HL-60 (cell line): ENCODE results near the gene SEC24B.
"Not testable (repeated sequence)": the region's sequence is repeated elsewhere in the genome, so short reads cannot be mapped to it uniquely, and the experiment has no call there.

ENCODE experiments used
- DNase-seq, 2 experiments: peaks; one replicate each; pipeline ENCODE4 v3.0.0-alpha.2; 2010 to 2020; ENCODE audit warnings: low read depth in 1 of 2, low spot score in 1 of 2
- H3K27ac ChIP-seq: fragments of 250-450 bp; sonication (Bioruptor Pico); replicated peaks from 2 replicates; pipeline ENCODE4 v1.5.1; 2020; ENCODE audit warnings: mild to moderate bottlenecking, moderate library complexity
- H3K27me3 ChIP-seq: fragments of 250-450 bp; sonication (Bioruptor Pico); 2 replicates; pipeline ENCODE4 v1.5.1; 2021; ENCODE audit warnings: mild to moderate bottlenecking, moderate library complexity; ENCODE audit not compliant: insufficient read depth, poor library complexity, severe bottlenecking
- H3K4me3 ChIP-seq: replicated peaks from 2 replicates; pipeline ENCODE4 v1.5.1; 2011; ENCODE audit warnings: mild to moderate bottlenecking, control low read depth, low read length; ENCODE audit not compliant: insufficient read depth
- CTCF ChIP-seq: IDR thresholded peaks from one replicate; pipeline ENCODE4 v1.5.1; 2011; ENCODE audit warnings: low read length, control low read depth, inconsistent platforms; ENCODE audit not compliant: insufficient read depth
- GABPA ChIP-seq: IDR thresholded peaks from 2 replicates; pipeline ENCODE4 v1.6.1; 2012; ENCODE audit warnings: low read depth
- POLR2AphosphoS5 ChIP-seq: IDR thresholded peaks from 2 replicates; pipeline ENCODE4 v1.6.1; 2012; ENCODE audit warnings: low read depth
- SPI1 ChIP-seq: IDR thresholded peaks from 2 replicates; pipeline ENCODE4 v1.6.1; 2012; ENCODE audit warnings: low read depth, mild to moderate bottlenecking, borderline replicate concordance
- TF ChIP-seq, protein P1 (sequence below): IDR thresholded peaks from 2 replicates; pipeline ENCODE4 v1.6.1; 2012; ENCODE audit warnings: low read depth; ENCODE audit not compliant: insufficient replicate concordance

Gene SEC24B

GRCh38 chr4:109576462-109576861 is 142.8 kb downstream of the SEC24B start:
- no peak overlapping the region for H3K27ac ChIP-seq
- DNase-seq, result no peak

GRCh38 chr4:109578846-109579245 is 145.2 kb downstream of the SEC24B start:
- no peak for DNase-seq
- no peak overlapping the region for H3K4me3 ChIP-seq
- no peak overlapping the region for H3K27ac ChIP-seq
- TF ChIP-seq GABPA, result no peak
- no peak for TF ChIP-seq POLR2AphosphoS5
- TF ChIP-seq SPI1, result no peak
- TF ChIP-seq, protein P1, sequence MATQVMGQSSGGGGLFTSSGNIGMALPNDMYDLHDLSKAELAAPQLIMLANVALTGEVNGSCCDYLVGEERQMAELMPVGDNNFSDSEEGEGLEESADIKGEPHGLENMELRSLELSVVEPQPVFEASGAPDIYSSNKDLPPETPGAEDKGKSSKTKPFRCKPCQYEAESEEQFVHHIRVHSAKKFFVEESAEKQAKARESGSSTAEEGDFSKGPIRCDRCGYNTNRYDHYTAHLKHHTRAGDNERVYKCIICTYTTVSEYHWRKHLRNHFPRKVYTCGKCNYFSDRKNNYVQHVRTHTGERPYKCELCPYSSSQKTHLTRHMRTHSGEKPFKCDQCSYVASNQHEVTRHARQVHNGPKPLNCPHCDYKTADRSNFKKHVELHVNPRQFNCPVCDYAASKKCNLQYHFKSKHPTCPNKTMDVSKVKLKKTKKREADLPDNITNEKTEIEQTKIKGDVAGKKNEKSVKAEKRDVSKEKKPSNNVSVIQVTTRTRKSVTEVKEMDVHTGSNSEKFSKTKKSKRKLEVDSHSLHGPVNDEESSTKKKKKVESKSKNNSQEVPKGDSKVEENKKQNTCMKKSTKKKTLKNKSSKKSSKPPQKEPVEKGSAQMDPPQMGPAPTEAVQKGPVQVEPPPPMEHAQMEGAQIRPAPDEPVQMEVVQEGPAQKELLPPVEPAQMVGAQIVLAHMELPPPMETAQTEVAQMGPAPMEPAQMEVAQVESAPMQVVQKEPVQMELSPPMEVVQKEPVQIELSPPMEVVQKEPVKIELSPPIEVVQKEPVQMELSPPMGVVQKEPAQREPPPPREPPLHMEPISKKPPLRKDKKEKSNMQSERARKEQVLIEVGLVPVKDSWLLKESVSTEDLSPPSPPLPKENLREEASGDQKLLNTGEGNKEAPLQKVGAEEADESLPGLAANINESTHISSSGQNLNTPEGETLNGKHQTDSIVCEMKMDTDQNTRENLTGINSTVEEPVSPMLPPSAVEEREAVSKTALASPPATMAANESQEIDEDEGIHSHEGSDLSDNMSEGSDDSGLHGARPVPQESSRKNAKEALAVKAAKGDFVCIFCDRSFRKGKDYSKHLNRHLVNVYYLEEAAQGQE, result no peak
- no peak for TF ChIP-seq CTCF
- no peaks in the 10 kb centered on the region for H3K27me3 ChIP-seq

More at GRCh38 chr4:109576462-109576861, 142.8 kb downstream of the SEC24B start:
- TF ChIP-seq POLR2AphosphoS5, result no peak
- TF ChIP-seq CTCF, result no peak
- no peak for TF ChIP-seq SPI1
- Histone ChIP-seq H3K27me3 (no peaks in the 10 kb centered on the region), H3K4me3 (no peak overlapping the region)

DNA sequence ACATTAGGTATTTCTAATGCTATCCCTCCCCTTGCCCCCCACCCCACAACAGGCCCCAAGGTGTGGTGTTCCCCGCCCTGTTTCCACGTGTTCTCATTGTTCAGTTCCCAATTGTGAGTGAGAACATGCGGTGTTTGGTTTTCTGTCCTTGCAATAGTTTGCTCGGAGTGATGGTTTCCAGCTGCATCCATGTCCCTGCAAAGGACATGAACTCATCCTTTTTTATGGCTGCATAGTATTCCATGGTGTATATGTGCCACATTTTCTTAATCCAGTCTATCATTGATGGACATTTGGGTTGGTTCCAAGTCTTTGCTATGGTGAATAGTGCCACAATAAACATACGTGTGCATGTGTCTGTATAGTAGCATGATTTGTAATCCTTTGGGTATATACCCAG is 146.4 kb downstream of the SEC24B start:
- not testable (repeated sequence) for DNase-seq, H3K27me3 ChIP-seq, H3K27ac ChIP-seq, H3K4me3 ChIP-seq

GRCh38 chr4:109588176-109588575 is 154.6 kb downstream of the SEC24B start:
- Histone ChIP-seq H3K4me3 (no peak overlapping the region), H3K27me3 (no peaks in the 10 kb centered on the region), H3K27ac (no peak overlapping the region)
- TF ChIP-seq, protein P1, result no peak
- TF ChIP-seq SPI1 (no peak), POLR2AphosphoS5 (no peak), GABPA (no peak), CTCF (no peak)
- DNase-seq, result no peak
